ENCODE data around the gene RPS15.

Gene RPS15

GRCh38 chr19:1455336-1456120 lies 17.3 kb downstream of the RPS15 start:
- DNase-seq: peak; percentile 68

- DNase-seq: no peak
These were observed 18.1 kb downstream of the RPS15 start for GRCh38 chr19:1456121-1456900.

- no peak for DNase-seq
These were observed 19.0 kb downstream of the RPS15 start for GRCh38 chr19:1457031-1457739.

- DNase-seq: no peak
These were observed 19.7 kb downstream of the RPS15 start for GRCh38 chr19:1457892-1458291.

- DNase-seq: peak; percentile 43
These were observed 21.3 kb downstream of the RPS15 start for GRCh38 chr19:1459479-1459878.

- no peak for DNase-seq
These were observed 22.1 kb downstream of the RPS15 start for GRCh38 chr19:1460033-1460995.

- no peak for DNase-seq
These were observed 23.7 kb downstream of the RPS15 start for GRCh38 chr19:1461862-1462261.

GRCh38 chr19:1465191-1466016 lies 27.2 kb downstream of the RPS15 start:
- no peak for DNase-seq

- DNase-seq: no peak
These were observed 27.8 kb downstream of the RPS15 start for GRCh38 chr19:1466018-1466460.

GRCh38 chr19:1466461-1467214 lies 28.4 kb downstream of the RPS15 start:
- DNase-seq: no peak

- no peak for DNase-seq
These were observed 29.0 kb downstream of the RPS15 start for GRCh38 chr19:1467215-1467489.

GRCh38 chr19:1467490-1468273 lies 29.5 kb downstream of the RPS15 start:
- no peak for DNase-seq

- DNase-seq: no peak
These were observed 30.2 kb downstream of the RPS15 start for GRCh38 chr19:1468274-1468820.

GRCh38 chr19:1468821-1469254 lies 30.6 kb downstream of the RPS15 start:
- DNase-seq: no peak

GRCh38 chr19:1469255-1470054 lies 31.3 kb downstream of the RPS15 start:
- DNase-seq: no peak

- DNase-seq: no peak
These were observed 31.8 kb downstream of the RPS15 start for GRCh38 chr19:1470055-1470304.

- peak; percentile 69 for DNase-seq
These were observed 32.3 kb downstream of the RPS15 start for GRCh38 chr19:1470305-1471009.

GRCh38 chr19:1471010-1471514 lies 32.9 kb downstream of the RPS15 start:
- DNase-seq: no peak

Data from CD4-positive, alpha-beta T cell treated with Interleukin-15 for 1 hour (primary cell).